Mammary epithelial cell (primary cell): ENCODE data around the gene STX16.

ENCODE experiments used
- CTCF ChIP-seq, 2 donors: IDR thresholded peaks in 1 of 2; conservative IDR thresholded peaks in 1 of 2; 2 replicates each; pipeline ENCODE4 v1.5.1; 2011 to 2012; ENCODE audit warnings: inconsistent platforms in 2 of 2, low read length in 2 of 2, mild to moderate bottlenecking in 2 of 2, control low read depth in 1 of 2, low read depth in 1 of 2; ENCODE audit not compliant: insufficient read depth in 1 of 2; ENCODE audit errors: extremely low read depth in 1 of 2
- EZH2 ChIP-seq: IDR thresholded peaks from 2 replicates; pipeline ENCODE4 v1.6.1; 2012; ENCODE audit warnings: low read length, inconsistent platforms, borderline replicate concordance

GRCh38 chr20:58690396-58691135, 39.5 kb downstream of the STX16 start:
- TF ChIP-seq CTCF (conservative IDR thresholded peaks at IDR 0.05 in 1 of 2, IDR thresholded peaks at IDR 0.05 in 1 of 2; ENCODE audit: extremely low read depth in 1 of 2, insufficient read depth in 1 of 2, low read depth in 1 of 2, low read length in 2 of 2) (no peak), EZH2 (no peak)
